IPS DF 4.7 (cell line): ENCODE results near the gene CMPK2.

Source experiments
- DNase-seq: peaks from one replicate; pipeline ENCODE4 v3.0.0-alpha.2; 2013; ENCODE audit warnings: low spot score; ENCODE audit errors: extremely low read depth

Gene CMPK2

DNA sequence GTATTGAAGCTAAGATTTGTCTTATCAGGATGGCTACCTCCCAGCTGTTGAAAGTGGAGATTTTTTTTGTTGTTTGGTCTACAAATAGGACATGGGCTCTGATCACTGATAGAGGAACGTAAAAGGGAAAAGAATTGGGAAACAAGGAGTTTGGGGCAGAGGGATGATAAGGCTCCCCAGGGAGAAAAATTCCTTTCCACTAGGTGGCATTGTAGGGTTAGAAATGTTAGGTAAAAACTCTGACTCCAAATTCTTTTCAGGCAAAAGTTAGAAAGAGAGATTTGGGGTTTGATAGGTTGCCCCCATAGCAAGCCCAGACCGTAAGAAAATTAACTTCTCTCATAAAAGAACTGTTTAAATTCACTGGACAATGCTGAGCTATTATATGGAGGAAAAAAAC lies 19.8 kb downstream of the CMPK2 start:
- no peak for DNase-seq

DNA sequence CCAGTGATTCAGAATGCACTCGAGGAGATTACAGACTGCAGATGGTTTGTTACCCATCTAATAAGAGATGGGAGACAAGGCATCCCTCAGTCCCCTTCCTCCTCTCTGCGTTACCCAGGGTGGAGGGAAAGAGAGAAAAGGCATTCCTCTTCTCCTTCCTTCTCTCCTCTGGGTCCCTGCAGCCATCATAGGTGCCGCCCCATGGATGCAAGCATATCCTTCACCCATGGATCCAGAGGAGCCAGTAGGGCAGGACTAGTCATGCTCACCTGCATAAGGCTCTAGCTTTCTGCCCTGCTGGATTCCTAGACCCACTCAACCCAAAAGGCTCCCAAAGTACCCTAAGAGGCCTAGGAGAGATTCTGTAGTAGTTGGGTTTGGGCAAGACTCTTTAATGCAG lies 20.4 kb downstream of the CMPK2 start:
- DNase-seq, result no peak

DNA sequence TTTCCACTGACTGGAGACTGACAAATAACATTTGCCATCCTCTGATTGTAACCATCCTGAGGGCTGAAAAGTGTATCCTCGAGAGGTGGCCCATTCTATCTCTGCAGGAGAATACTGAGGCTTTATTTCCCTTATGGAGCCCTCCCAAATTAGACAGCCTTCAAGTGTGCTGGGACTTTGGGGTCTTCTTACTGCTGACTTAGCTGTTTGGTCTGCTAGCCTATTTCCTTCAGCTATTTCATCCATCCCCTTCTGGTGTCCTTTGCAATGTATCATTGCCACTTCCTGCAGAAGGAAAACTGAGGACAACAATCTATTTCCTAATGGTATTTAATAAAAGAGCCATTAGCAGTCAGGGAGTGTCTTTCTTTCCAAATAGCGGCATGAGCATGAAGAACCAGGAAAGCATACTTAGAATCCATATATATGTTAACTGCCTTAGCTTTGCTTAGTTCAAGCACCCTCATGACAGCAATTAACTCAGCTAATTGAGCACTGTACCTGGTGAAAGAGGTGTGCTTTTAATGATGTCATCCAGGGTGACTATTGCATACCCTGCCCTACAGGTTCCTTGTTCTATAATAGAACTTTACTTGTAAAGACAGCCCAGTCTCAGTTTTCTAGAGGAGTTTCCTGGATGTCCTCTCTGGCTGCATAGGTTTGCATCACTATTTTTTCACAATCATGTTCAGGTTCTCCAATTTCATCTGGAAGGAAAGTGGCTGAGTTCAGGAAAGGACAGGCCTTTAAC lies 24.0 kb downstream of the CMPK2 start:
- no peak for DNase-seq

DNA sequence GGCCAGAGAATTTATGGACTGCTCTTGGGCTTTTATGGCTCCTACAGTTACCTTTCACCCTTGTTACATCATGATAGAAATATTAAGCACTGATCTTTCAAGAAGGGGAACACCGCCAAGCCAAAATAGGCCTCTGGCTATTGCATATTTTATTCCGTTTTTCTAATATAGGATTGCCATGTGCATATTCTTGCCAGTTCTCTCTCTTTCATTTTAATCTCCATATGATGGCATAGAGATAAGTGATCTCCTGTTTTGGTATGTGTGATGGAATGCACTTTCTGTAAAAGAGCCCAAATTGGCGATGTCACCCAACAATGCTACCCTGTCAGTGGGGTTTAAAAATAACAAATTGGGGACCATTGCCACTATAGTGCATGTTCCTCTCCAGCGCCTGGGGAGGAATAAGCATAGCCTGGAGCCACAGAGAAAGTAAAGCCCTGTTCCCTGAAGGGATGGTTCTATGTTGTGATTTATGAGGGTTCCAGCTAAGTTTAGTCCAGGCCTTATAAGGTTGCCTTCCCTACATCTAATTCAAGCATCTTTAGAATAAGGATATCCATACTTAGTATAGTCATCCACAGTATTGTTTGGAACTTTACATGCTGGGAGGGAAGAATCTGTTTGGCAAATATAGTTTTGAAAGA lies 26.9 kb downstream of the CMPK2 start:
- no peak for DNase-seq

DNA sequence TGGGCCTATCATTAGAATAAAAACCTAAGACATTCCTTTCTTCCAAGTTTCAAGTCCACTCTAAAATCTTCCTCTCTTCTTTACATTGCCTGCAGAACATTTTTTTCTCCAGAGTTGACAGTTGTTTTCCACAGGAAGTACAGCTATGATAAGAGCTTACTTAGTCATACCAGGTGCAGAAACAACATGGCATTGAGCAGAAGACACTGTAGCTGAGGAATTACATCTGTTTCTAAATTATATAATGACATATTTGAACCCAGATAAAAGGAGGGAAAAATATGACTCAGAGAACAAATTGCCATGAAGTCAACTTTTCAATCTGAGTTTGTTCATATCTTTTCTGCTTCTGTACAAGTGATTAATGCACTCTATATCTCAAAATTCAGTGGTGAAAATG lies 30.2 kb downstream of the CMPK2 start:
- DNase-seq, result no peak

DNA sequence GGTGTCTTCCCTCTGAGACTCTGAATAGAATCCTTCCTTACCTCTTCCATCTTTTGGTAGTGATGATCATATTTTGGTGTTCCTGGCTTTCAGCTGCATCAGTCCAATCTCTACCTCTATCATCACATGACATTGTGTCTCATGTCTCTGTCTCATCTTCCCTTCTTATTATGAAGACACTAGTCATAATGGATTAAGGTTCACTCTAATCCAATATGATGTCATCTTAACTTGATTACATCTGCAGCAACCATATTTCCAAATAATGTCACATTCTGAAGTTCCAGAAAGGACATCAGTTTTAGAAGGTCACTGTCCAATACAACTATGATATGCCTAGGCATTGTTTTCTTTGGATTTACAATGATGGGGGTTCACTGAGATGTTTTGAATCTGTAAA lies 31.5 kb downstream of the CMPK2 start:
- no peak for DNase-seq

DNA sequence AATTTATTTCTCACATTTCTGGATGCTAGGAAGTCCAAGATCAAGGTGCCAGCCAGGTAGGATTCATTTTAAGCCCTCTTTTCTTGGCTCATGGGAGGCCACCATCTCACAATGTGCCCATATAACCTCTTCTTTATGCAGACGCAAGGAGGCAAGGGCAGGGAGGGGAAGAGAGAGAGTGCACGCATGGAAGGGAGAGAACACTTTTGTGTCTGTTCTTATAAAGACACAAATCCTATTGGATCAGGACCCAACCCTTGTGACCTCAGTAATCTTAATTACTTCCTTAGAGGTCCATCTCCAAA lies 32.5 kb downstream of the CMPK2 start:
- DNase-seq, result no peak

DNA sequence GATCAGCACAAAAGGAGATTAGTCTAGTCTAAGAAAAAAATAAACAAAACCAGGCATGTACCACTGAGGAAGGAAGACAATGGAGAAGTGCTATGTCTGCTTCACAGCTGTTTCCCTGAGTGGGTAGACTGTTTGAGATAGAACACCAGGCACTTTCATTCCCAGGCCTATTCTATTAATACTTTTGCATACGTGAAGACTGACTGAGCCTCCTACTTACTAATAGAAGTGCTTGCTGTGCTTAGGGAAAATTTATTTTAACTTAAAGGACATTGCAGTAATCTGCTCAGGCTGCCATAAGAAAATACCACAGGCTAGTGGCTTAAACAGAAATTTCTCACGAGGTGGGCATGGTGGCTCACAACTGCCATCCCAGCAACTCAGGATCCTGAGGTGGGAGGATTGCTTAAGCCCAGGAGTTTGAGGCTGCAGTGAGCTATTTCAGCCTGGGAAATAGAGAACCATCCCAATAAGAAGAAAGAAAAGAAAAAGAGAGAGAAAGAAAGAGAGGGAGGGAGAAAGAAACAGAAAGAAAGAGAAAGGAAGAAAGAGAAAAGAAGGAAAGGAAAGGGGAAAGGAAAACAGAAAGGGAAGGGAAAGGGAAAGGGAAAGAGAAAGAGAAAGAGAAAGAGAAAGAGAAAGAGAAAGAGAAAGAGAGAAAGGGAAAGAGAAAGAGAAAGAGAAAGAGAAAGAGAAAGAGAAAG lies 33.0 kb downstream of the CMPK2 start:
- no peak for DNase-seq

DNA sequence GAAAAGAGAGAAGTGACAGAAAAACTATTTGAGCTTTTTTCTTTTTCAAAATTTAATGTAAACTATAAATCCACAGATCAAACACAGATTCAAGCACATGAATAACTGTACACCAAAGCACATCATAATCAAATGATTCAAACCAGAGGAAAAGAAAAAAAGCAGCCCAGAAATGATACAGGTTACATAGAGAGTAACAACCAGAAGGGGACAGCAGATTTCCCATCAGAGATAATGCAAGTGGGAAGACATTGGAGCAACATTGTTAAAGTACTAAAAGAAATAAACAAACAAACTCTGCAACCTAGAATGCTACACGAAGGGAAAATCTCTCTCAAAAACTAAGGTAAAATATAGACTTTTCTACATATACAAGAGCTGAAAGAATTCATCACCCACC lies 34.5 kb downstream of the CMPK2 start:
- no peak for DNase-seq

DNA sequence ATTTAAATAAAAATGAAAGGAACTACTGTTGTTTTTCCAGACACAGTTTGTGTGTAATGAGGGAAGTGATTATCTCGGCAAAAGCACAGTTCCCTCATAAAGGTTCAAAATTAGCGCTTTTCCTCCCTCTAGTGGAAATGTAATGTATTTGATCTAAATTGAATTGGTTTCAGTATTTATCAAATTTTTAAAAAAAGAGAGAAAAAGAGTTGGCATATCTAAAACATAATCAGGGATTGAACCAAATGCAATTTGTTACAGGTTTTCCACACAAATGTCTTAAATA lies 37.5 kb downstream of the CMPK2 start:
- no peak for DNase-seq

DNA sequence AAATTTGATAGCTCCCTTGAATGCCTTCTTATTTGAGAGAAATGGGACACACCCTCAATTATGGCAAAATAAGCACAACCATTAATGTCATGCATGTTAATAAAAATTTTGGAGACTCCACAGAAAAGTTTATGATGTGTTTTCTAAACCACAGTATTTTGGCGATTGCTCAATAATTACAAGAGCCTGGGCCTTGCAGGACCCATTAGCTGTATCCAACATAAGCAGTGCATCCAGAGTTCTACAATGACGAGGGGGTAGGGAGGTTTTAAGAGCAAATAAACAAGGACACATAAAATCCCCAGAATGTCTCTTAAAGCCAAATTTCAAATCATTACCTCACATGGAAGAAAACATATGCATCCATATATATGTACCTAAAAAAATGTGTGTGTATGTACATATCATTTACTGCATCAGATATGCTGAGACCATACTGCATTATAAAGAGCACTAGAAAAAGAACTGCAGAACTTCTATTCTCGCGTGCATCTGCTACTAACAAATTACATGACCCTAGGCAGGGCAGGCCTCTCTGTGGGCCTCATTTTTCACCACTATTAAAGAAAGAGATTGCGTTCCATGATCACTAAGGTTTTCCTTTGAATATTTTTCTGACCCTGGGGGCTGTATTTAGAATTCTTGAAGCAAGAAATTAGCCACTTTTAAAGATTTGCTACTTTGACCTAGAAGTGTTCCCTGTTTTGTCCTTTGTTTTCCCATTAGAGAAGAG lies 38.0 kb downstream of the CMPK2 start:
- no peak for DNase-seq

DNA sequence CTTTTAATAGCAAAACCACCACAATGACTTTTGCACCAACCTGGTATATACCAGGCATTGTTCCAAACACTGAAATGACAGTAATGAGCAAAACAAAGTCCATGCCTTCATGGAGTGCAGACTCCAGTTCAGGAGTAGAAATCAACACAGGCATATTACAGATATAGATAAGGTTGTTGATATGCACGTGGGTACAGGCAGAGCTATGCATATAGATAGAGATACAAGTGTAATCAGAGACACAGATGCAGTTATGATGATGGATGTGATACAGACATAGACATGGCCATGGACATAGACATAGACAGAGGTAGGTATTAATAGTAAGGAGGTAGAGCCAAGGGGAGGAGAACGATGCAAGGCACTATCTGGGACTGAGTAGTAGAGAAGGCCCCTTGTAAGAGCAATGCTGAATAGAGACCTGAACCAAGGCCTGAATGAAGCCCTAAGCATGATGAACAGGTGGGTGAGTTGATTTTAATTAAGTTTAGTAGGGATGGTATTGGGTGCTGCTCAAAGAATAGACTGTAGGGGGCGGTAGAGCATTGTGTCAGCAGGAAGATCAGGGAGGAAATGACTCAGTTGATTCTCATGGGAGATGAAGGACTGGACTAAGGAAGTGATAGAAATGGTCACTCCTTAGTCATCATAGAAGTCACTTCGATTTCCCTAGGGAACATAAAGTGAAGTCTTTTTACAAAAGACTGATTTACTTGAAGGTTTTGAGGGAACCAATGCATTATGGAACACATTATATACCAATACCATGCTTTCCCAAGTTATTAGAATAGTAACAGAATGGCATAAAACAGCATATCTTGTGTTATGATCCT lies 39.4 kb downstream of the CMPK2 start:
- DNase-seq, result no peak

DNA sequence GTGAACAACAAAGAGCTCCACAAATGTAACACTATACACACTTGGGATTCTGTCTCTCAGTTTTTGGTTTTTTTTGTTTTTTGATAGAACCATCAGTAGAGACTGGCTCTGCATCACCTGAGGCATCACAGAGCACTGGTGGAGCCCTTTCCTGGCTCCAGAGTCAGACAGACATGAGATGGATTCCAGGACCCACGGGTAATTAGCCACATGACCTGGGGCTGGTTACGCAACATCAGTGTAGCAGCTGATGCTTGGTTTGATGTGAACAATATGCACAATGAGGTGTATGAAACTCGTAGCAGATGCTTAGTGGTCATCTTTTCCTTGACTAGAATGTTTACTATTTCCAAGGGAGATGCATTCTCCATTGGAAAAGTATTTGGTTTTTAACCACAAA lies 40.7 kb downstream of the CMPK2 start:
- no peak for DNase-seq

DNA sequence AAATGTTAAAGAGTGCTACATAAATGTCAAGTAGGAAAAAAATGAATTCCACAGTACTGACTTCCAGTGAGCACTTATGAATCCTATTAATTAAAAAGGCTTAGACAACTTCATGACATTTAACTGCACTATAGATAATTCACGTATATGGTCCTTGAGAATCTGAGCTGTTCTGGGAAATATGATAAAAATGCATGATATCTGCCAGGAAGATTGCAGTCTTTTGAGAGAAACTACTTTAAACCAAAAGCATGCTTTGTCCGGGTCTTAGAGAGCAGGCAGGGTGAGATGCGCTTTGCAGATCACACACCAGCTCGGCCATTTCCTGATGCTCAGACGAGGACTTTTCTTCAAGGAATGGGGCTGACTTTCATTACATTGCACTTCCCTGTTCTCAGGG lies 42.6 kb downstream of the CMPK2 start:
- DNase-seq, result no peak

DNA sequence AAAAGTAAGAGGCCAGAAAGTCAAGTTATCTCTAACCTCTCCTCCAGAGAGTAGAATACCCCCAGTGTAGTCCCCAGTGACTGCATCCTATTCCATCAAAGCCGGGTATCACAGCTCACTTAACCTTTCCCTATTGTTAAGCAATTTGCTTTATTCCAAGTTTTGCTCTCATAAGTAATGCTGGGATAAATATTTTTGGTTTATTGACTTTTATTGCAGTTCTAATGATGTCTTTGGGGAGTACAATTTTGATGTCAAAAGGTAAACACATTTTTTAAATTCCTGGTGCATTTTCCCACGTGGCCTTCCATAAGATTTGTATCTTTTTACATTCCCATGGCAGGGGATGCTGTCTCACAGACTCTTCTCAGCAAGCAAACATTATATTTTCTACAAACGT lies 43.3 kb downstream of the CMPK2 start:
- no peak for DNase-seq

DNA sequence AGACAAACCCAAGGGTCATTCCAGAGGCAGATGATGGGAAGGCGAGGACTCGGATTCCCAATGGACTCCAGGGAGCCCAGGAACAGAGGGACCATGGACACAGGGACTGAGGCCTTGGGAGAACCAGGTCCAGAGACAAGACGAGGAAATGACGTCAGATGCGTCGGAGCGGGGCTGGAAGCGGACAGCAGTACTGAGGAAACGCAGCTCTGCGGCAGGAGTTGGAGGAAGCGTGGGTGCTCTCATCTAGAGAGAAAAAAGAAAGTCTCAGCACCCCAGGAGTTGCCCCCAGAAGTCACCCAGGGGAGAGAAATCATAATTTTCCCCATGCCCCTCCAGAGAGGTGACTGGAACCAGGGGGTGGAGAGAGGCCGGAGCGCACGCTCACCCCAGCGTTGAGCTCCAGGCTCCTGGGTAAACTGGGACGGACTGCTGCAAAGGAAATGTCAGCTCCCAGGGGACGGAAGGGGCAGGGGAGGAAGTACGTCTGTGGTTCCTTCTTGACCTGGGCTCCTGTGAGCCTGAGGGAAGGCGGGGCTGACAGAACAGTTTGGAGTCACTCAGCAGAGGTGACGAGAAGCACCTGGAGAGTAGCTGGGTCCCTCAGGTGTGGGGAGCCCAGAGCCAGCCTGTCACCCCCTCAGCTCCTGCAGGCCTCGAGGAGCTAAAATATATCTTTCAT lies 44.7 kb downstream of the CMPK2 start:
- DNase-seq, result no peak

DNA sequence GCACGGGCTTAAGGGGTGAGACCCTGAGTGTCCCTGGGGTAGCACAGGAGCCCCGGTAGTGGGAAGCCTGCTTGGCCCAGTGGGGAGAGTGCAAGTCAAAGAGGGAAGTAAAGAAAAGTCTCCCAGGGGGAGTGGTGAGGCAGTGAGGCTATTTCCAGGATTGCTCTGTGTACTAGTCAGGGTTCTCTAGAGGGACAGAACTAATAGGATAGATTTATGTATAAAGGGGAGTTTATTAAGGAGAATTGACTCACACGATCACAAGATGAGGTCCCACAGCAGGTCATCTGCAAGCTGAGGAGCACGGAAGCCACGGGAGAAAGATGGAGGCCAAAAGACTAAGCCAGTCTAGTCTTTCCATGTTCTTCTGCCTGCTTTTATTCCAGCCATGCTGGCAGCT lies 45.5 kb downstream of the CMPK2 start:
- no peak for DNase-seq

DNA sequence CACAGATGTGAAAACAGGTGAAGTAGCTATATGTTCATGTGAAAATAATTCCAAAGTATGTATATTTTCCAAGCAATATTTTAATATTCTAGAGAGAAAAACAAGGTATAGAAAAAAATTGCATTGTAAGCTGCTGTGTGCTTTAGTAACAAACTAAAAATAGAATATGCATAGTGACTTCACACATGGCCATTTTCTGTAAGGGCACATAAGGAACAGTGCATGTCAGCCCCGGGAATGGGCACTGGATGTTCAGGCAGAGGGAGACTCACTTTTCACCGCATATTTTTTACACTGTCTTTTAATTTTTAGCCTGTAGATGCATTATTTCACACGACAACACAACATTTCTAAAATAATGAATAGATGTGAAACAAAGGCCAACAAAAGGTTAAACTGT lies 46.0 kb downstream of the CMPK2 start:
- DNase-seq, result no peak

DNA sequence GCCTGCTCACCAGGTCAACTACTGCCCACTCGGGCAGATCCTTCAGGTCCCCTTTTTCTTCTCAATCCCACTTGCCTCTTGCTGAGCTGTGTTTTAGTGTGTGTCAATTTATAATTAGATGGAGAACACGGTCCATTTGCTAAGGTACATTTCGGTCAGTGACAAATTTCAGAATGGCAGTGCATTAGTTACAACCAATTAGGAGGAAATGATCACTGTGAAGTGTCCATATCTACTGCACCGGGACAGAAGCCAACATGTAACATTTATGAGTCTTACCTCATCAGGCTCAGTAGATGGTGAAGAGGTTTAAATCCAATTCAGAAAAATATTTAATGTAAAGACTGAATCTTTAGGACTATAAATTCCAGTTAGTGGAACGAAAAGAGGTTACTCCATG lies 47.7 kb downstream of the CMPK2 start:
- no peak for DNase-seq

DNA sequence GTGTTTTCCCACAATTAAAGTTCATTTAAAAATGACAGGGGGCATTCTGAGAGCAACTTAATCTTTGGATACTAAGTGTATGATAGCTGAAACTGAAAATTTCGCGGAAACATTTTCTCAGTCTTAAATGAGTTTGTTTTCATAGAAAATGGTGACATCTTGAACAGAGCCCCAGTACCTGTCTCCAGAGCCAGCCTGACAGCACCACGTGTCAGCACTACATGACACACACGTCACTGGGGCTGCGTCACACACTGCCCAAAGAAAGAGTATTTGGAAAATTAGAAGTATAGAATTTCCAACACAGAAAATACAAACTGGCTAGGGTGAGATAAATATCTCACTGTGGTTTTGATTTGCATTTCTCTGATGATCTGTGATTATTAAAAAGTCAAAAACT lies 50.8 kb downstream of the CMPK2 start:
- DNase-seq, result no peak

DNA sequence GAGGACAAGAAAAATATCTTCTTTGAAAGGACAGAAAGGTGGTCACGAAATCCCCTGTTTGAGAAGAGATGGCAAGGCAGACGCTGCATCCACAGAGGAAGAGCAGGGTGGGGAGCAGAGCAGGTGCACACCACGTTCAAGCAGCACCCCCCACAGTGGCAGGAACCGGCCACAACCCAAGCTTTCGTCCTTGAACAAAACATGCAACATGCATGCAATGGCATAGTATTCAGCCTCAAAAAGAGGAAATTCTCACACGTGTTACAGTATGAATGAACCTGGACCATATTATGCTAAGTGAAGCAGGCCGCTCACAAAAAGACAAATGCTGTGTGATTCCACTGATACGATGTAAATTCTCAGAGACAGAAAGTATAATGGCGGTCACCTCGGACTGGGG lies 51.4 kb downstream of the CMPK2 start:
- DNase-seq, result no peak
